Measurements from ENCODE around the gene NECTIN3. TPM values are rescaled to one million over a fixed set of nuclear protein-coding genes. Genes with fewer than 3 reads are reported as not detected.

The NECTIN3 gene
- total RNA-seq, 1 experiment from 2014 or later: 53.7 TPM

- Histone ChIP-seq H2BK15ac (ENCODE audit: low read depth, low read length) (no peak overlapping the region), H3K4me2 (ENCODE audit: insufficient read depth, insufficient read length, low read length) (no peak overlapping the region), H3K23ac (ENCODE audit: insufficient read length, low read depth, low read length) (no peak overlapping the region), H3K56ac (ENCODE audit: insufficient read length, low read depth, low read length) (no peak overlapping the region), H2AFZ (ENCODE audit: low read length) (no peak overlapping the region), H4K91ac (ENCODE audit: insufficient read length, low read depth, low read length) (no peak overlapping the region), H2AK5ac (ENCODE audit: insufficient read length, low read length) (no peak overlapping the region), H2BK120ac (ENCODE audit: low read depth, low read length, poor library complexity, severe bottlenecking) (no peak overlapping the region), H4K8ac (replicated peaks; ENCODE audit: insufficient read length, low read depth, low read length) (no peak overlapping the region), H2BK12ac (ENCODE audit: insufficient read length, low read depth, low read length) (no peak overlapping the region), H3K27me3 (ENCODE audit: insufficient read depth, low read length) (no peaks in the 10 kb centered on the region), H3K27ac (ENCODE audit: insufficient read length, low read depth, low read length) (no peak overlapping the region), H3K9ac (ENCODE audit: extremely low read depth, insufficient read length, low read length) (no peak overlapping the region), H3K79me1 (ENCODE audit: insufficient read depth, low read depth, low read length, poor library complexity, severe bottlenecking) (no peaks in the 10 kb centered on the region), H3K23me2 (ENCODE audit: insufficient read length, low read depth, low read length, poor library complexity, severe bottlenecking) (no peaks in the 10 kb centered on the region), H2BK20ac (ENCODE audit: low read depth, low read length, poor library complexity, severe bottlenecking) (no peak overlapping the region), H4K20me1 (ENCODE audit: control insufficient read depth, insufficient read depth, insufficient read length) (no peaks in the 10 kb centered on the region), H3T11ph (ENCODE audit: low read length) (no peak overlapping the region), H2BK5ac (ENCODE audit: insufficient read length, low read length) (no peak overlapping the region), H4K5ac (ENCODE audit: insufficient read length, low read depth, low read length) (no peak overlapping the region), H3K14ac (ENCODE audit: insufficient read depth, low read length) (no peak overlapping the region), H3K79me2 (ENCODE audit: insufficient read depth, low read length) (no peaks in the 10 kb centered on the region), H3K9me3 (ENCODE audit: control insufficient read depth, low read depth, low read length) (no peaks in the 10 kb centered on the region), H3K4me1 (ENCODE audit: insufficient read depth, low read length) (no peaks in the 10 kb centered on the region), H3K18ac (ENCODE audit: insufficient read length, low read depth, low read length) (no peak overlapping the region), H3K4ac (ENCODE audit: low read depth, low read length) (no peak overlapping the region)
- Mint-ChIP-seq H3K4me3 (no peak overlapping the region), H3K4me1 (peaks cover 16 to 18% of the 10 kb centered on the region in 2 experiments), H3K27me3 (ENCODE audit: low read depth) (no peaks in the 10 kb centered on the region), H3K27ac (no peak overlapping the region), H3K9me3 (no peaks in the 10 kb centered on the region), H3K36me3 (ENCODE audit: insufficient read depth in 1 of 3, low read depth in 3 of 3) (peaks cover 20 to 45% (median 27%) of the 10 kb centered on the region in 3 experiments)
- TF ChIP-seq, protein P1, sequence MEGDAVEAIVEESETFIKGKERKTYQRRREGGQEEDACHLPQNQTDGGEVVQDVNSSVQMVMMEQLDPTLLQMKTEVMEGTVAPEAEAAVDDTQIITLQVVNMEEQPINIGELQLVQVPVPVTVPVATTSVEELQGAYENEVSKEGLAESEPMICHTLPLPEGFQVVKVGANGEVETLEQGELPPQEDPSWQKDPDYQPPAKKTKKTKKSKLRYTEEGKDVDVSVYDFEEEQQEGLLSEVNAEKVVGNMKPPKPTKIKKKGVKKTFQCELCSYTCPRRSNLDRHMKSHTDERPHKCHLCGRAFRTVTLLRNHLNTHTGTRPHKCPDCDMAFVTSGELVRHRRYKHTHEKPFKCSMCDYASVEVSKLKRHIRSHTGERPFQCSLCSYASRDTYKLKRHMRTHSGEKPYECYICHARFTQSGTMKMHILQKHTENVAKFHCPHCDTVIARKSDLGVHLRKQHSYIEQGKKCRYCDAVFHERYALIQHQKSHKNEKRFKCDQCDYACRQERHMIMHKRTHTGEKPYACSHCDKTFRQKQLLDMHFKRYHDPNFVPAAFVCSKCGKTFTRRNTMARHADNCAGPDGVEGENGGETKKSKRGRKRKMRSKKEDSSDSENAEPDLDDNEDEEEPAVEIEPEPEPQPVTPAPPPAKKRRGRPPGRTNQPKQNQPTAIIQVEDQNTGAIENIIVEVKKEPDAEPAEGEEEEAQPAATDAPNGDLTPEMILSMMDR (conservative IDR thresholded peaks at IDR 0.05): no peak
- WGBS (ENCODE audit: extremely low coverage, insufficient read length, low lambda C conversion rate): no CpG with 5 or more reads among the region's 2 CpGs
- no peak for DNase-seq
These were observed 84.9 kb downstream of the NECTIN3 start for GRCh38 chr3:111156517-111156916.
